Measurements from ENCODE around the gene WDFY2.

Gene WDFY2

DNA sequence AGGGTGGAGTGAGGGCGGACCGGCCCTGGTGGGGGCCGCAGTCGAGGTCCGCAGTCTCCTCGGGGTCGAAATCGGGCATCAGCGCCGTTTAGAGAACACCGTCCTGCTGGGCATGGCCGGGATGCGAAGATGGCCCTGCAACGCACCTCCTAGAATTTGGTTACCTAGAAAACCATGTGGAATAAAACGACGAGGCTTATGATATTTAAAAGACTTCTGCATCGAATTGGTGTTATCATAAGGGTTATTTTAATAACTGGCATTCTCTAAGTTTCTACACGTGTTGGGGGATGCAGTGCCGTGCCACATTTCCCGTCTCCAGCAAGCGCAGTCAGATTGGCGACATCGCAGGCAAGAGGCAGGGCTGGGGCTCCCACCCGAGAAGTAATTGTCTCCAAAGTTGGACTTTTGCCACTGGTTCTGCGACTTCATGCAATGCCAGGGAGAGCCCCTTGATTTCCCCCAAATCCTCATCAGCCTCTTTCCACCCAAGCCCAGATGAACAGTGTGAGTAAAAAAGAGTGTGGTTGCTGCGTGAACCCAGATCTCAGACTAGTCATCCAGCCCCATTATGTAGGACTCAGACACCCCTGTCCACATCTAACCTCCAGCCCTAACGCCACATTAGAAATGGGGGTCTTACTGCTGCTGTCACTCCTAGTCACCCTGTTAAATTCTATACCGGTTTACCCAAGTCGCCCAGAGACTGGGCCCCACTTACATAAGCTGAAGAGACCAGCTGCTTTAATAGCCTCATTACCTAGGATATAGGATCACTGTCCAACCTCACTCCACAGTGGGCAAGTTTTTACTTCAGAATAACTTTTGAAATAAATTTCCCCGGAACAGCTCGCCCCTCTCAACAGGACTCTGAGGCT, 220.3 kb downstream of the WDFY2 start:
- no peak for DNase-seq

GRCh38 chr13:51805313-51805712, 221.1 kb downstream of the WDFY2 start:
- no peak for DNase-seq

DNA sequence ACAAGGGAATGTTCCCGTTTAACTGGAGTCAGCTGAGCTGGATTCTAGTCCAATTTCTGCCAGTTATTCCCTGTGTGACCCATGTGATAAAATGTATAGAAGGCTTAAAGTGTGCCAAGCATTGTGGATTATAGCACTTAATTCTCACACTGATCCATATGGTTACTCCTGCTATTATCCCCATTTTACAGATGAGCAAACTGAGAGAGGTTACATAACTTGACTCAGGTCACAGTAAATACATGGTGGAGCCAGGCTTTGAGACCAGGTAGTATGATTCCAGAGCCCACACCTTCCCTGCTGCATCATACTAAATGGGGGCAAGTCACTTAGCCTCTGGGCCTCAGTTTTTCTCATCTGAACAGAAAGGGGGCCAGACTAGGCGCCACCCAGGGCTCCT, 221.7 kb downstream of the WDFY2 start:
- no peak for DNase-seq

GRCh38 chr13:51806566-51806965, 222.3 kb downstream of the WDFY2 start:
- DNase-seq, result no peak

GRCh38 chr13:51807041-51807440, 222.8 kb downstream of the WDFY2 start:
- DNase-seq, result no peak

DNA sequence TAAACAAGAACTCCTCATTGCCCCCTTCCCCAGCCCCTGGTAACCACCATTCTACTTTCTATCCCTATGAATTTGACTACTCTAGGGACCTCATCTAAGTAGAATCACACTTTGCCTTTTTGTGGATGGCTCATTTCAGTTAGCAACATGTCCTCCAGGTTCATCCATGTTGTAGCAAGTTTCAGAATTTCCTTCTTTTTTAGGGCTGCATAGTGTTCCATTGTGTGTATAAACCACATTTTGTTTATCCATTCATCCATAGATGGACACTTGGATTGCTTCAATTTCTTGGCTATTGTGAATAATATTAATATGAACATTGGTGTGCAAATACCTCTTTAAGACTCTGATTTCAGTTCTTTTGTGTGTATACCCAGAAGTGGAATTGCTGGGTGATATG, 224.5 kb downstream of the WDFY2 start:
- DNase-seq, result no peak

GRCh38 chr13:51811046-51811445, 226.8 kb downstream of the WDFY2 start:
- DNase-seq, result no peak

- peak; percentile 7 for DNase-seq
Observed at GRCh38 chr13:51811920-51812451, 227.7 kb downstream of the WDFY2 start.

GRCh38 chr13:51814071-51814470, 229.8 kb downstream of the WDFY2 start:
- no peak for DNase-seq

DNA sequence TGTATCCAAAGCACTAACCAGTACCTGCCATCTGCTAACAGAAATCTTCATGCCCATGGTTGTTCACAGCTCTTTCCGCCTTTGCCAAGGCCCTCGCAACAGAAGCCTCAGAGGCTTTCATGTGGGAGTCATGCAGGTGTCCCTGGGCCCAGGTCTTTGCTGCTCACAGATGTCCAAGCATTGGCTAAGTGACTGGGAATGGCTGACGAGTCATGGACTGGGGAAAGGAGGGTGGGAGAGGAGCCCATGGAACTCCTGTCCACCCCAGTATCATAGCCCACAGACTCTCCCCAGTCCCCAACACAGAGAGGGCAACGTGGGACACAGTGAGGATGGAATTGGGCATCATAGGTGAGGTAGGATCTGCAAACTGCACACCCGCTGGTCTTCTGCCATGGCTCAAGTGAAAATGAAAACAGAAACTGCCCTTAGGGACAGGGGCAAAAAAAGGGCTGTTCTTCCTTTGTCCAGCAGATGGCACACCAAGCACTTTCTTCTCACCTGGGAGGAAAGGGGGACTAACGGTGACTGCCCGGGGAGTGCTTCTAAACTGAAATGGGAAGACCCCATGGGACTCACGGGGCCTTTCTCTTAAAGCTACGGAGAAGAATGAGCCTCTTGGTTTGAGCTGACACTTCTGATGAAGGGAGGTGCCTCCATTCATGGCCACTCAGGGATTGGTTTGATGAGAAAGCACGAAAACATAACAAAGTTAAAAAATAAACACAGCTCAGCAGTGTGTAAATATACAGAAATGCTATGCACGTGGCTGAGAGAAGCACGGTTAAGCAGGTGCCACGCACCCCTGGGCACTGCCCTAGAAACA, 230.8 kb downstream of the WDFY2 start:
- peak; percentile 65 for DNase-seq

- no peak for DNase-seq
Observed at GRCh38 chr13:51815848-51816247, 231.6 kb downstream of the WDFY2 start.

GRCh38 chr13:51816604-51817249, 232.5 kb downstream of the WDFY2 start:
- DNase-seq, result no peak

Measured in kidney glomerular epithelial cell (primary cell).